Astrocyte (in vitro differentiated cells and primary cell): ENCODE data around the gene CDS2. TPM values are rescaled to one million over a fixed set of nuclear protein-coding genes. Genes with fewer than 3 reads are reported as not detected.
A peak's percentile ranks its signal among the peaks of the same experiment; 100 is the strongest.

Experiments used
- DNase-seq: peaks from one replicate; pipeline ENCODE4 v3.0.0-alpha.2; 2010; ENCODE audit warnings: low read depth
- FAIRE-seq: peaks from 2 replicates; lab custom pipeline; 2011; peaks lifted over from hg19 to GRCh38; lab: Jason Lieb, UNC
- H2AFZ ChIP-seq: 2 replicates; pipeline ENCODE4 v1.6.0; 2012; ENCODE audit warnings: low read depth, low read length, inconsistent platforms
- H3K27ac ChIP-seq: 2 replicates; pipeline ENCODE4 v1.5.1; 2011; ENCODE audit warnings: low read depth, low read length, inconsistent platforms
- H3K27me3 ChIP-seq: 2 replicates; pipeline ENCODE4 v1.6.0; 2011; ENCODE audit warnings: low read length, inconsistent platforms; ENCODE audit not compliant: insufficient read depth
- H3K36me3 ChIP-seq: 2 replicates; pipeline ENCODE4 v1.5.1; 2011; ENCODE audit warnings: low read length, inconsistent platforms; ENCODE audit not compliant: insufficient read depth
- H3K4me1 ChIP-seq: 2 replicates; pipeline ENCODE4 v1.5.1; 2011; ENCODE audit warnings: low read length, inconsistent platforms; ENCODE audit not compliant: insufficient read depth
- H3K4me2 ChIP-seq: 2 replicates; pipeline ENCODE4 v1.6.0; 2012; ENCODE audit warnings: low read length, inconsistent platforms
- H3K4me3 ChIP-seq: 2 replicates; pipeline ENCODE4 v1.5.1; 2011; ENCODE audit warnings: low read depth, mild to moderate bottlenecking, low read length, inconsistent platforms; ENCODE audit not compliant: insufficient read depth
- H3K79me2 ChIP-seq: 2 replicates; pipeline ENCODE4 v1.6.0; 2012; ENCODE audit warnings: mild to moderate bottlenecking, low read length, inconsistent platforms; ENCODE audit not compliant: insufficient read depth
- H3K9ac ChIP-seq: 2 replicates; pipeline ENCODE4 v1.6.0; 2012; ENCODE audit warnings: mild to moderate bottlenecking, low read length, inconsistent platforms
- H3K9me3 ChIP-seq: 2 replicates; pipeline ENCODE4 v1.5.1; 2012; ENCODE audit warnings: low read depth, mild to moderate bottlenecking, low read length, inconsistent platforms; ENCODE audit not compliant: insufficient read depth
- H4K20me1 ChIP-seq: 2 replicates; pipeline ENCODE4 v1.6.0; 2012; ENCODE audit warnings: low read length, inconsistent platforms; ENCODE audit not compliant: insufficient read depth
- H3K27ac Mint-ChIP-seq: one replicate; pipeline ENCODE4 v1.8.0; 2021; ENCODE audit warnings: mild to moderate bottlenecking, mixed read lengths; ENCODE audit not compliant: unreplicated experiment
- H3K27me3 Mint-ChIP-seq: one replicate; pipeline ENCODE4 v1.8.0; 2021; ENCODE audit warnings: low read depth, mixed read lengths; ENCODE audit not compliant: unreplicated experiment
- H3K36me3 Mint-ChIP-seq: one replicate; pipeline ENCODE4 v1.8.0; 2021; ENCODE audit warnings: low read depth, mixed read lengths; ENCODE audit not compliant: unreplicated experiment
- H3K4me1 Mint-ChIP-seq: one replicate; pipeline ENCODE4 v1.8.0; 2021; ENCODE audit warnings: low read depth, mixed read lengths; ENCODE audit not compliant: unreplicated experiment
- H3K4me3 Mint-ChIP-seq: one replicate; pipeline ENCODE4 v1.8.0; 2021; ENCODE audit warnings: mild to moderate bottlenecking, moderate library complexity, mixed read lengths; ENCODE audit not compliant: unreplicated experiment
- H3K9me3 Mint-ChIP-seq: one replicate; pipeline ENCODE4 v1.8.0; 2021; ENCODE audit warnings: mild to moderate bottlenecking, mixed read lengths; ENCODE audit not compliant: unreplicated experiment
- CTCF ChIP-seq: IDR thresholded peaks from 2 replicates; pipeline ENCODE4 v1.5.1; 2011; ENCODE audit warnings: low read depth, mild to moderate bottlenecking, inconsistent platforms, low read length, moderate library complexity; ENCODE audit not compliant: insufficient read depth
- EZH2 ChIP-seq: IDR thresholded peaks from 2 replicates; pipeline ENCODE4 v1.6.1; 2012; ENCODE audit warnings: mild to moderate bottlenecking, low read length, inconsistent platforms; ENCODE audit not compliant: insufficient read depth
- total RNA-seq: library from RNA; stranded (reverse); gene quantifications from 2 replicates; pipeline ENCODE4 v1.2.1, GENCODE V29; 2021

The CDS2 gene
- total RNA-seq, 1 donor from 2014 or later, result 53.9 TPM

- H3K4me1 Mint-ChIP-seq, result peaks cover 22% of the 10 kb centered on the region
Measured at GRCh38 chr20:5119435-5120184, 7.2 kb upstream of the CDS2 start, which contains the start of gene PCNA. Gene PCNA (minus strand): TSS chr20:5119958. CDS start chr20:5119798, 160 bp downstream.

GRCh38 chr20:5120185-5120476, 6.7 kb upstream of the CDS2 start:
- H3K79me2 ChIP-seq, result peaks cover 41% of the 10 kb centered on the region
- H3K27me3 ChIP-seq, result no peaks in the 10 kb centered on the region
- H3K9me3 Mint-ChIP-seq, result no peaks in the 10 kb centered on the region
- H3K27ac Mint-ChIP-seq, result peak overlapping the region; percentile 94
- H3K4me1 Mint-ChIP-seq, result peaks cover 22% of the 10 kb centered on the region
- peak overlapping the region; percentile 88 for H3K27ac ChIP-seq
- H3K36me3 Mint-ChIP-seq, result no peaks in the 10 kb centered on the region
- peaks cover 29% of the 10 kb centered on the region for H4K20me1 ChIP-seq
- peak overlapping the region; percentile 99 for H3K4me3 ChIP-seq
- DNase-seq (no peak), FAIRE-seq (no peak)
- no peaks in the 10 kb centered on the region for H3K27me3 Mint-ChIP-seq
- peaks cover 20% of the 10 kb centered on the region for H3K36me3 ChIP-seq
- H2AFZ ChIP-seq, result peak overlapping the region; percentile 70
- TF ChIP-seq EZH2, result no peak
- no peaks in the 10 kb centered on the region for H3K9me3 ChIP-seq
- no peaks in the 10 kb centered on the region for H3K4me1 ChIP-seq
- H3K9ac ChIP-seq, result peak overlapping the region; percentile 93
- H3K4me3 Mint-ChIP-seq, result peak overlapping the region; percentile 94
- peak overlapping the region; percentile 92 for H3K4me2 ChIP-seq

More at GRCh38 chr20:5119435-5120184, 7.2 kb upstream of the CDS2 start, which contains the start of gene PCNA:
- peak within 1 kb of the TSS; percentile 94 for H2AFZ ChIP-seq
- peak within 1 kb of the TSS; percentile 92 for H3K4me2 ChIP-seq
- peak within 1 kb of the TSS; percentile 94 for H3K4me3 Mint-ChIP-seq
- DNase-seq (peak; percentile 92), FAIRE-seq (no peak)
- H3K36me3 Mint-ChIP-seq, result no peaks in the 10 kb centered on the region
- H3K27me3 Mint-ChIP-seq, result no peaks in the 10 kb centered on the region
- H3K27me3 ChIP-seq, result no peaks in the 10 kb centered on the region
- peak within 1 kb of the TSS; percentile 94 for H3K27ac Mint-ChIP-seq
- no peaks in the 10 kb centered on the region for H3K9me3 ChIP-seq
- H3K4me3 ChIP-seq, result peak within 1 kb of the TSS; percentile 99
- H4K20me1 ChIP-seq, result peaks cover 29% of the 10 kb centered on the region
- H3K79me2 ChIP-seq, result peaks cover 41% of the 10 kb centered on the region
- peak within 1 kb of the TSS; percentile 93 for H3K9ac ChIP-seq
- H3K27ac ChIP-seq, result peak within 1 kb of the TSS; percentile 88
- H3K36me3 ChIP-seq, result peaks cover 24% of the 10 kb centered on the region
- H3K4me1 ChIP-seq, result no peaks in the 10 kb centered on the region
- H3K9me3 Mint-ChIP-seq, result no peaks in the 10 kb centered on the region
- TF ChIP-seq CTCF (no peak), EZH2 (no peak)

- H3K27ac Mint-ChIP-seq, result no peak overlapping the region
- TF ChIP-seq CTCF (no peak), EZH2 (no peak)
- H3K4me1 ChIP-seq, result peaks cover 9% of the 10 kb centered on the region
- no peaks in the 10 kb centered on the region for H3K36me3 Mint-ChIP-seq
- no peaks in the 10 kb centered on the region for H3K36me3 ChIP-seq
- H4K20me1 ChIP-seq, result peaks cover 24% of the 10 kb centered on the region
- FAIRE-seq (no peak), DNase-seq (no peak)
- H3K9me3 Mint-ChIP-seq, result no peaks in the 10 kb centered on the region
- no peaks in the 10 kb centered on the region for H3K27me3 ChIP-seq
- H3K4me3 ChIP-seq, result no peak overlapping the region
- no peak overlapping the region for H3K4me3 Mint-ChIP-seq
- no peak overlapping the region for H3K4me2 ChIP-seq
- H3K9me3 ChIP-seq, result no peaks in the 10 kb centered on the region
- H3K9ac ChIP-seq, result no peak overlapping the region
- peaks cover 29% of the 10 kb centered on the region for H3K79me2 ChIP-seq
- no peak overlapping the region for H2AFZ ChIP-seq
- H3K4me1 Mint-ChIP-seq, result peaks cover 16% of the 10 kb centered on the region
- H3K27me3 Mint-ChIP-seq, result no peaks in the 10 kb centered on the region
- no peak overlapping the region for H3K27ac ChIP-seq
Measured at GRCh38 chr20:5122873-5123260, 3.9 kb upstream of the CDS2 start.
